GM12864 (cell line): ENCODE data around the gene SYNE1.

Experiments
- DNase-seq: peaks from one replicate; pipeline ENCODE4 v3.0.0-alpha.2; 2011; ENCODE audit warnings: low read depth
- H3K4me3 ChIP-seq: 2 replicates; pipeline ENCODE4 v1.5.1; 2011; ENCODE audit warnings: mild to moderate bottlenecking, low read depth, low read length, control low read depth
- TF ChIP-seq, protein P1 (sequence below): IDR thresholded peaks from 2 replicates; pipeline ENCODE4 v1.5.1; 2011; ENCODE audit warnings: low read depth, mild to moderate bottlenecking, moderate library complexity, low read length, control low read depth, inconsistent platforms; ENCODE audit errors: missing control alignments

Gene SYNE1

DNA sequence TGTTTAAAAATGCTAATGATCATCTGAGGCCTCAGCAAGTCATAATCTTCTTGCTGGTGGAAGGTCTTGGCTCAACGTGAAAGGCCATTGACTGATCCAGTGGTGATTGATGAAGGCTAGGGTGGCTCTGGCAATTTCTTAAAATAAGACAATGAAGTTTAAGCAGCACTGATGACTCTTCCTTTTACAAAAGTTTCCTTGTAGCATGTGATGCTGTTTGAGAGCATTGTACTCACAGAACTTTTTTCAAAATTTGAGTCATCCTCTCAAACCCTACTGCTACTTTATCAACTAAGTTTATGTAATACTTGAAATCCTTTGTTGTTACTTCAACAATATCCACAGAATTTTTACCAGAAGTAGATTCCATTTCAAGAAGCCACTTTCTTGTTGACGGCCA lies 447.4 kb downstream of the SYNE1 start:
- TF ChIP-seq, protein P1, sequence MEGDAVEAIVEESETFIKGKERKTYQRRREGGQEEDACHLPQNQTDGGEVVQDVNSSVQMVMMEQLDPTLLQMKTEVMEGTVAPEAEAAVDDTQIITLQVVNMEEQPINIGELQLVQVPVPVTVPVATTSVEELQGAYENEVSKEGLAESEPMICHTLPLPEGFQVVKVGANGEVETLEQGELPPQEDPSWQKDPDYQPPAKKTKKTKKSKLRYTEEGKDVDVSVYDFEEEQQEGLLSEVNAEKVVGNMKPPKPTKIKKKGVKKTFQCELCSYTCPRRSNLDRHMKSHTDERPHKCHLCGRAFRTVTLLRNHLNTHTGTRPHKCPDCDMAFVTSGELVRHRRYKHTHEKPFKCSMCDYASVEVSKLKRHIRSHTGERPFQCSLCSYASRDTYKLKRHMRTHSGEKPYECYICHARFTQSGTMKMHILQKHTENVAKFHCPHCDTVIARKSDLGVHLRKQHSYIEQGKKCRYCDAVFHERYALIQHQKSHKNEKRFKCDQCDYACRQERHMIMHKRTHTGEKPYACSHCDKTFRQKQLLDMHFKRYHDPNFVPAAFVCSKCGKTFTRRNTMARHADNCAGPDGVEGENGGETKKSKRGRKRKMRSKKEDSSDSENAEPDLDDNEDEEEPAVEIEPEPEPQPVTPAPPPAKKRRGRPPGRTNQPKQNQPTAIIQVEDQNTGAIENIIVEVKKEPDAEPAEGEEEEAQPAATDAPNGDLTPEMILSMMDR: no peak
- DNase-seq: no peak
- H3K4me3 ChIP-seq: no peak overlapping the region

DNA sequence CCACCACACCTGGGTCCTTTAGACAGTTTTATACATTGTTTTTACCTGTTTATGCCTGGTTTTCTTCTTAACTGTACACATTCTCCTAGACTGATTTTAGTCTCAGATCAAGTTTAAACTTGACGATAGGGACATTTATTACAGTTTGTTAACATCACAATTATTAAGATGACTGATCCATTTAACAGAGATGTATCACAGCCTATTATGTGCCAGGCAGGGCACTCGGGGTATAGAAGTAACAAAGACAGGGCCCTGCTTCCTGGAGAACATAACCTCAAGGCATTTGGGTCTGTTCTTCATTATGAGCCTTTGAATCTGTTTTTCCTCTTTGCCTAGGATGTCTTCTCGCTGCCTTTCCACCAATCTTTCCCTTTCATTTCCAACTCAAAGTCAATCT lies 449.2 kb downstream of the SYNE1 start:
- H3K4me3 ChIP-seq: no peak overlapping the region
- TF ChIP-seq, protein P1: no peak
- no peak for DNase-seq

DNA sequence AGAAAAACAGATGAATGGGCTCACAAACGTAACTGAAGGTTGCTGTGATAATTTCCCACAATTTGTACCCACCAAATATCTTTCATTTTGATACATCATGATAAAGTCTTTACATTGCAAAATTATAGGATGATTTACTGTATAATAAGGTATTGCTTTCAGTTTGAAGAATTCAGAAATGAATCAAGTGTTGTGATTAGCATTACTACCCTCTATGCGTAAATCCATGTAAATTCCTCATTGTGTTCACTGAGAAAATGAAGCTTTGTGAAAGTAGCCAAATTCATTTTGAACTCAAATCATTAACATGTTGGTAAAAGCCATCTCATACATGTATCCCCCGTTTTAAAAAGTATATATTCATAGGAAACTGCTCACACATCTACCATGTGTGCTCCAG lies 450.3 kb downstream of the SYNE1 start:
- DNase-seq: no peak
- TF ChIP-seq, protein P1: no peak
- no peak overlapping the region for H3K4me3 ChIP-seq

DNA sequence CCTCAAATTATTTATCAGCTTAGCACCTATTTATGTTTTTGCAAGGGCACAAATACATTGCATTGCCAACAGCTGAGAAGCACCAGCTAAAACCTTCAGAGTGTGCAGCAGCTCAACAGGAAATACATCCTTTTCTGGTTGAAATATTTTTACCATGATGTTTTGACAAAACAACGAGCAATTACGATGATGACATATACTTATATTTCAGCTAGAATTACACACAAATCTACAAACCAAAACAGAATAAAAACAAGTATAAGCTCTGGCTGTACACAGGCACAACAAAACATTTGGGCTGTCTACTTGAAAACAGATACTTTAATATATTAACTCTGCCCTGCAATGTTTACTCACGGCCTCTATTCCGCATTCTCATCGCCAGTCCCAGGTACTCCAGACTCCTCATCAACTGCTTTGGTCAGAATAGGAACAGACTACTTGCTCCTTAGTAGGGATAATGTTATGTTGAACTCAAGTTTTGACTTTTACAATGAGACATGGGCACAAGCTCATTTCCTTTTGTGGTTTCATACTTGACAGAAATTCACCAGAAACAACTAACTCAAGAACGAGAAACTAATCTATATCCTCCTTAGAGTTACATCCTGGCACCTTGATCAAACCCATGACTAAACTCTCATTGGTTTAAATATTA lies 452.1 kb downstream of the SYNE1 start:
- H3K4me3 ChIP-seq: no peak overlapping the region; the same call in 1 of the 2 replicates
- no peak for DNase-seq
- TF ChIP-seq, protein P1: no peak

DNA sequence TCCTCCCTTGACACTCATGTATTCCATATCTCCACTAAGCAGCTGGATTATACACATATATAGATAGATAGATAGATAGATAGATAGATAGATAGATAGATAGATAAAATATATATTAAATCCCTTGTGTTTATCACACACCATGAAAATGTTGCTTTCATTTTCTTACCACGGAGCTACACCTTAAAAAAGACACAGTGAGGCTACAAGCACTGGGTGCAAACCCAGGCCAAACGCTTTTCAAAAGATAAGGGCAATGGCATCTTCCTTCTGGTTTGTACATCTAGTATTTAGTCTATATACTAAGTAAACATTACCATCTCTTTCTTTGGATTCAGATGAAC lies 452.6 kb downstream of the SYNE1 start:
- H3K4me3 ChIP-seq: no peak overlapping the region; the same call in 1 of the 2 replicates
- TF ChIP-seq, protein P1: no peak
- DNase-seq: no peak

DNA sequence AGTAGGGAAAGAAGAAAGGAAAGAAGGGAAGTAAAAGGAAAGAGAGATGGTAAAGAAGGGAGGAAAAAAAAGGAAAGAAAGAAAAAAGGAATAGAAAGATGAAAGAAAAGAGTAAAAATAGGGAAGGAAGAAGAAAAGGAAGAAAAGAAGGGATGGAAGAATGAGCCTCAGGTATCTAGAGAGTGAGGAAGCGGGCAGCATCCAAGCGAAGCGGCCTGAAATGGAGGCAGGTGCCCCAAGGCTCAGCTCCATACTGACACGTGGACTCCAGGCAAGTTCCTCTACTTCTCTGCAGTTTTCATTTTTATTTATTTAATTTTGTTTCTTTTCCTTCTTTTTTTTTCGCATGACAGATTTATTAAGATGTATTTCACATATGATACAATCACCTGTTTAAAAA lies 456.6 kb downstream of the SYNE1 start:
- TF ChIP-seq, protein P1: no peak
- no peak overlapping the region for H3K4me3 ChIP-seq
- no peak for DNase-seq

DNA sequence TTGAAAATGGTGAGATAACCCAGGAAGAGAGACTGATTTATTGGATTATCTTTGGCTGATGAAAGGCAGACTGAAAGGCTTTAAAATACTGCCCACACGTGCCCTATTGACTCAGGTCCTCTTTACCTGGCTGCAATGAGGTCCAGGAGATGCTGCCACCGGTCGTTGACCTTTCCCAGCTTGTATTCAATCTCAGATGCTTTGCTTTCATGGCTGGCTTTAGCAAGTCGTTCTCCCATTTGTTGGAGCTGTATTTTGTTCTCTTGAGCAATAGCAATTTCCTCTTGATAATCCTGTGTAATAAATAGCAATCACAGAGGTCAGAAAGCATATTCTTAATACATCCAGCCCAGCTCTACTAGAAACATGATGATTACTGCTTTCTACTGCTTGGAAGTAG lies 460.9 kb downstream of the SYNE1 start:
- no peak for DNase-seq
- TF ChIP-seq, protein P1: no peak
- H3K4me3 ChIP-seq: no peak overlapping the region
